Ishikawa (cell line): ENCODE data around the gene CFAP92.

ENCODE experiments used
- CEBPB ChIP-seq: IDR thresholded peaks from 2 replicates; pipeline ENCODE4 v1.6.1; 2012
- CREB1 ChIP-seq: IDR thresholded peaks from 2 replicates; pipeline ENCODE4 v1.6.1; 2012; ENCODE audit warnings: low read depth
- EGR1 ChIP-seq: IDR thresholded peaks from 2 replicates; pipeline ENCODE4 v1.6.1; 2012
- EP300 ChIP-seq: IDR thresholded peaks from 2 replicates; pipeline ENCODE4 v1.6.1; 2012; ENCODE audit warnings: borderline replicate concordance
- FOXM1 ChIP-seq: IDR thresholded peaks from 2 replicates; pipeline ENCODE4 v1.6.1; 2012; ENCODE audit warnings: low read depth, borderline replicate concordance
- MAX ChIP-seq: IDR thresholded peaks from 2 replicates; pipeline ENCODE4 v1.6.1; 2012
- NFIC ChIP-seq: IDR thresholded peaks from 2 replicates; pipeline ENCODE4 v1.6.1; 2012
- RAD21 ChIP-seq: IDR thresholded peaks from 2 replicates; pipeline ENCODE4 v1.6.1; 2012; ENCODE audit warnings: low read depth
- REST ChIP-seq: IDR thresholded peaks from 2 replicates; pipeline ENCODE4 v1.6.1; 2012; ENCODE audit warnings: low read depth, mild to moderate bottlenecking
- TAF1 ChIP-seq: IDR thresholded peaks from 2 replicates; pipeline ENCODE4 v1.6.1; 2012; ENCODE audit warnings: low read depth, mild to moderate bottlenecking
- TCF12 ChIP-seq: IDR thresholded peaks from 2 replicates; pipeline ENCODE4 v1.6.1; 2012; ENCODE audit warnings: low read depth
- TEAD4 ChIP-seq: IDR thresholded peaks from 2 replicates; pipeline ENCODE4 v1.6.1; 2012
- YY1 ChIP-seq: IDR thresholded peaks from 2 replicates; pipeline ENCODE4 v1.6.1; 2012; ENCODE audit warnings: low read depth
- ZBTB7A ChIP-seq: IDR thresholded peaks from 2 replicates; pipeline ENCODE4 v1.6.1; 2012; ENCODE audit warnings: low read depth
- TF ChIP-seq, protein P1 (sequence below): IDR thresholded peaks from 2 replicates; pipeline ENCODE4 v1.6.1; 2012

CFAP92 gene

GRCh38 chr3:128906804-128907525 lies 86.9 kb downstream of the CFAP92 start:
- TF ChIP-seq EGR1 (no peak), REST (no peak), MAX (no peak), YY1 (no peak), EP300 (no peak), RAD21 (no peak), TCF12 (no peak), FOXM1 (no peak), TEAD4 (no peak), NFIC (no peak), TAF1 (no peak), CEBPB (no peak), ZBTB7A (no peak)
- TF ChIP-seq, protein P1, sequence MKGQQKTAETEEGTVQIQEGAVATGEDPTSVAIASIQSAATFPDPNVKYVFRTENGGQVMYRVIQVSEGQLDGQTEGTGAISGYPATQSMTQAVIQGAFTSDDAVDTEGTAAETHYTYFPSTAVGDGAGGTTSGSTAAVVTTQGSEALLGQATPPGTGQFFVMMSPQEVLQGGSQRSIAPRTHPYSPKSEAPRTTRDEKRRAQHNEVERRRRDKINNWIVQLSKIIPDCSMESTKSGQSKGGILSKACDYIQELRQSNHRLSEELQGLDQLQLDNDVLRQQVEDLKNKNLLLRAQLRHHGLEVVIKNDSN: no peak

- no peak for TF ChIP-seq FOXM1
- no peak for TF ChIP-seq RAD21
- no peak for TF ChIP-seq TCF12
- TF ChIP-seq CREB1: no peak
- no peak for TF ChIP-seq NFIC
Observed at GRCh38 chr3:128906031-128906803, 87.7 kb downstream of the CFAP92 start.

DNA sequence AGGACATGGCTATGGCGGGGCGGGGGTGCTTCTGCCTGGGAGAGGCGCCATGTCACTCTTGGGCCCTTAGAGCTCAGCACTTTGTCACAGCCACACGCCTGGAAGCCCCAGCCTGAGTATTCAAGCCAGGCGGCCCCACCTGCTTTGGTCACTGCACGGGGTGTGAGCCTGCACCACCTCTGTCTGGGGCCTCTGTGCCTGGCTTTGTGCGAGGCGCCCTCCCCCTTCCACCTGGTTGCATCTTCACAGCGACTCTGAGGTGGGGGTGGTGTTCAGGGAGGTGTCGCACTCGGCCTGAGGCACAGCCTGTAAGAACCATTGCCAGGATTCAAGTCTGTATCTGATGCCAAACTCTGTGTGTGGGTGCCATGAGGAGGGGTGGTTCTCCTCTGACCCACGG lies 90.4 kb downstream of the CFAP92 start:
- TF ChIP-seq TCF12 (no peak), EGR1 (no peak), ZBTB7A (no peak), TAF1 (no peak), REST (no peak), CREB1 (no peak)

DNA sequence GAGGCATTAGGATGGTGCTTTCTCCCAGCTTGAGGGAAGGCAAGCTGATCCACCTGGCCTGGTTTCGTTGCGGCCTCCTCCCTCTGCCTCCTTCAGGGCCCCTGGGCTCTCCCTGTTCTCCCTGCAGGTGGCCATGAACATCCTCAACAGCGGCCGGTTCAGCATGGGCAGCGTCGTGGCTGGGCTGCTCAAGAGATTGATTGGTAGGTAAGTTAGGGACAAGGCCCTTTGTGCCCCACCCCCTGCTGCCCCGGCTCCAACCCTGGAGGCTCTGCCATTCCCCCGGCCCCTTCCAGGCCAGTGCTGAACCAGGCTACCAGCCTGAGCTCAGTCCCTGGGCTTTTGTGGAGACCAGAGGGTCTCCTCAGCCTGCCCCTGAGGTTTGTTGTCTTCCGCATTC lies 91.5 kb downstream of the CFAP92 start:
- no peak for TF ChIP-seq ZBTB7A
- no peak for TF ChIP-seq TEAD4
- no peak for TF ChIP-seq MAX
- TF ChIP-seq EP300: no peak

- TF ChIP-seq CEBPB: no peak
- TF ChIP-seq ZBTB7A: no peak
- no peak for TF ChIP-seq FOXM1
- no peak for TF ChIP-seq EGR1
- TF ChIP-seq EP300: no peak
- no peak for TF ChIP-seq NFIC
- TF ChIP-seq YY1: no peak
- TF ChIP-seq REST: no peak
- no peak for TF ChIP-seq TCF12
- no peak for TF ChIP-seq TAF1
- TF ChIP-seq TEAD4: no peak
- TF ChIP-seq, protein P1: no peak
- TF ChIP-seq CREB1: no peak
- TF ChIP-seq MAX: no peak
- TF ChIP-seq RAD21: no peak
Observed at GRCh38 chr3:128895843-128896697, 97.8 kb downstream of the CFAP92 start.
